Activated T-cell treated with anti-CD3 and anti-CD28 coated beads, Interleukin-2, amount 50 U/mL, for 24 hours (primary cell): ENCODE results near the gene NEURL1B.
A peak's percentile ranks its signal among the peaks of the same experiment; 100 is the strongest.

ENCODE experiments used
- DNase-seq: peaks from one replicate; pipeline ENCODE4 v3.0.0-alpha.2; 2020
- H3K27ac Mint-ChIP-seq: 2 replicates; pipeline ENCODE4 v1.8.0; 2020; ENCODE audit warnings: mild to moderate bottlenecking, mixed read lengths
- H3K27me3 Mint-ChIP-seq: 2 replicates; pipeline ENCODE4 v1.8.0; 2020; ENCODE audit warnings: mixed read lengths
- H3K36me3 Mint-ChIP-seq: 2 replicates; pipeline ENCODE4 v1.8.0; 2020; ENCODE audit warnings: low read depth, mixed read lengths
- H3K4me1 Mint-ChIP-seq: 2 replicates; pipeline ENCODE4 v1.8.0; 2020; ENCODE audit warnings: low read depth, mixed read lengths
- H3K4me3 Mint-ChIP-seq: 2 replicates; pipeline ENCODE4 v1.8.0; 2020; ENCODE audit warnings: mild to moderate bottlenecking, moderate library complexity, mixed read lengths
- H3K9me3 Mint-ChIP-seq: 2 replicates; pipeline ENCODE4 v1.8.0; 2020; ENCODE audit warnings: mixed read lengths

Gene NEURL1B

GRCh38 chr5:172694541-172694940 is 53.5 kb downstream of the NEURL1B start:
- Mint-ChIP-seq H3K27ac (no peak overlapping the region), H3K4me1 (peaks cover 19% of the 10 kb centered on the region), H3K27me3 (no peaks in the 10 kb centered on the region), H3K4me3 (no peak overlapping the region), H3K36me3 (no peaks in the 10 kb centered on the region), H3K9me3 (no peaks in the 10 kb centered on the region)
- no peak for DNase-seq

- Mint-ChIP-seq H3K9me3 (no peaks in the 10 kb centered on the region), H3K27ac (no peak overlapping the region), H3K4me3 (no peak overlapping the region), H3K36me3 (no peaks in the 10 kb centered on the region), H3K27me3 (no peaks in the 10 kb centered on the region), H3K4me1 (peaks cover 14% of the 10 kb centered on the region)
- DNase-seq = no peak
These were observed 54.4 kb downstream of the NEURL1B start for GRCh38 chr5:172695232-172696054.

DNA sequence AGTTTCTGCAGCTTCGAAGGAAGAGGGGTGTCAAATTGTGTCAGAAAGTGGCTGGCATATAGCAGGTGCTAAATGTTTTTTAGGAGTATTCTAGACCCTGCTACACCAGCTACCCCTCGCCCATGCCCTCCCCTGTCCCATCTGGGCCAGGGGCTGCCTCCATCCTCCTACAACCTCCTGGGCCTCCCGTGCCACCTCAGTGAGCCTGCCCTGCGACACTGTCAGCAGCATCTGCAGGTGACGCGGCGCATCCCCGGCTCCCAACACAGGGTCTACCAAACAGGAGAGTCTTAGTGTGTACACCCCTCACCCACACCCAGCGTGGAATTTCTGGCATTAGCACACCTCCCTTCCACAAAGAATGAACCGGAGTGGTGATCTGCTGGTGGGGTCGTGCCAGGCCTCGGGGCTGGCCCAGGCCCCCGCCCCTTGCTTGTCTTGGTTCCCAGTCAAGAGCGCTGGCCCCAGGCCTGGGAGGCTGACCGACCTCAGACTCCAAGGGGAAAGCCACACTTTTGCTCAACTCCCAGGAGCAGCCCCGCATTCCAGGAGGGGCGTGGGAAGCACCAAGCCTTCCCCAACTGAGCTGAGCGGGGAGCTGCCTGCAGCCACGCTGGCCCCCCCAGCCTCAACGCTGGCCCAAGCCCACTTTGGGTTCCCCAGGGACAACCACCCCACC is 55.2 kb downstream of the NEURL1B start:
- Mint-ChIP-seq H3K27me3 (peaks cover 7% of the 10 kb centered on the region), H3K4me1 (peaks cover 12% of the 10 kb centered on the region), H3K4me3 (no peak overlapping the region), H3K27ac (no peak overlapping the region), H3K9me3 (no peaks in the 10 kb centered on the region), H3K36me3 (no peaks in the 10 kb centered on the region)
- no peak for DNase-seq

GRCh38 chr5:172697123-172698121 is 56.4 kb downstream of the NEURL1B start:
- Mint-ChIP-seq H3K9me3 (no peaks in the 10 kb centered on the region), H3K27me3 (peaks cover 18% of the 10 kb centered on the region), H3K27ac (peak overlapping the region; percentile 90), H3K4me1 (peaks cover 20% of the 10 kb centered on the region), H3K4me3 (peak overlapping the region; percentile 79), H3K36me3 (no peaks in the 10 kb centered on the region)
- peak; percentile 83 for DNase-seq

- Mint-ChIP-seq H3K36me3 (no peaks in the 10 kb centered on the region), H3K27ac (no peak overlapping the region), H3K27me3 (peaks cover 32% of the 10 kb centered on the region), H3K9me3 (no peaks in the 10 kb centered on the region), H3K4me1 (peaks cover 20% of the 10 kb centered on the region), H3K4me3 (no peak overlapping the region)
- DNase-seq = no peak
These were observed 58.4 kb downstream of the NEURL1B start for GRCh38 chr5:172699423-172699822.

DNA sequence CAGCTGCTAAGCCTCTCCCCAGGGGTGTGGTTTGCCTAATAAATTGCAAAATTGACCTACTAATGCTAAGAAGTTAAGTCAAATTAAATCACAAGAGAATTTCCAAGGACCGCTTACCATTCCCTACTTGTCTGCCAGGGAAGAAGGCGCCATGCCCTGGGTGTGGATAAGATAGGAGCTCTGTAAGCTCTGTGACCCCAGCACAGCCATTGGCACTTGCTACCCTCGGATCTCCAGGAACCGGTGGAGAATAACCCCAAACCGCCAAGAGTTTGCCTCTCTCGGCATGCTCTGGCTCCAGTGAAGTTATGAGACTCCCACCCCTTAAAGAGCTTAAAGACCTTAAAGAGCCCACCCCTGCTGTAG is 58.9 kb downstream of the NEURL1B start:
- no peaks in the 10 kb centered on the region for H3K9me3 Mint-ChIP-seq
- H3K4me1 Mint-ChIP-seq = peaks cover 20% of the 10 kb centered on the region
- no peak overlapping the region for H3K4me3 Mint-ChIP-seq
- H3K27me3 Mint-ChIP-seq = peaks cover 36% of the 10 kb centered on the region
- no peaks in the 10 kb centered on the region for H3K36me3 Mint-ChIP-seq
- no peak for DNase-seq
- H3K27ac Mint-ChIP-seq = no peak overlapping the region

GRCh38 chr5:172700365-172701290 is 59.6 kb downstream of the NEURL1B start:
- peaks cover 20% of the 10 kb centered on the region for H3K4me1 Mint-ChIP-seq
- H3K36me3 Mint-ChIP-seq = no peaks in the 10 kb centered on the region
- no peak overlapping the region for H3K27ac Mint-ChIP-seq
- DNase-seq = no peak
- no peaks in the 10 kb centered on the region for H3K9me3 Mint-ChIP-seq
- peaks cover 36% of the 10 kb centered on the region for H3K27me3 Mint-ChIP-seq
- H3K4me3 Mint-ChIP-seq = no peak overlapping the region

- Mint-ChIP-seq H3K27ac (no peak overlapping the region), H3K9me3 (no peaks in the 10 kb centered on the region), H3K4me3 (no peak overlapping the region), H3K36me3 (no peaks in the 10 kb centered on the region), H3K4me1 (peaks cover 20% of the 10 kb centered on the region), H3K27me3 (peaks cover 40% of the 10 kb centered on the region)
- no peak for DNase-seq
These were observed 60.2 kb downstream of the NEURL1B start for GRCh38 chr5:172701291-172701656.

- Mint-ChIP-seq H3K27ac (no peak overlapping the region), H3K4me3 (no peak overlapping the region), H3K36me3 (no peaks in the 10 kb centered on the region), H3K4me1 (peaks cover 7% of the 10 kb centered on the region), H3K9me3 (no peaks in the 10 kb centered on the region), H3K27me3 (peaks cover 57% of the 10 kb centered on the region)
- DNase-seq = no peak
These were observed 62.9 kb downstream of the NEURL1B start for GRCh38 chr5:172703952-172704351.

- H3K36me3 Mint-ChIP-seq = no peaks in the 10 kb centered on the region
- H3K27ac Mint-ChIP-seq = no peak overlapping the region
- H3K27me3 Mint-ChIP-seq = peaks cover 57% of the 10 kb centered on the region
- no peak overlapping the region for H3K4me3 Mint-ChIP-seq
- no peaks in the 10 kb centered on the region for H3K9me3 Mint-ChIP-seq
- no peak for DNase-seq
- H3K4me1 Mint-ChIP-seq = peaks cover 7% of the 10 kb centered on the region
These were observed 64.6 kb downstream of the NEURL1B start for GRCh38 chr5:172705576-172706084.

- H3K4me3 Mint-ChIP-seq = no peak overlapping the region
- no peak for DNase-seq
- H3K9me3 Mint-ChIP-seq = no peaks in the 10 kb centered on the region
- no peaks in the 10 kb centered on the region for H3K36me3 Mint-ChIP-seq
- no peak overlapping the region for H3K27ac Mint-ChIP-seq
- peaks cover 3% of the 10 kb centered on the region for H3K4me1 Mint-ChIP-seq
- peaks cover 50% of the 10 kb centered on the region for H3K27me3 Mint-ChIP-seq
These were observed 65.7 kb downstream of the NEURL1B start for GRCh38 chr5:172706796-172707195.

DNA sequence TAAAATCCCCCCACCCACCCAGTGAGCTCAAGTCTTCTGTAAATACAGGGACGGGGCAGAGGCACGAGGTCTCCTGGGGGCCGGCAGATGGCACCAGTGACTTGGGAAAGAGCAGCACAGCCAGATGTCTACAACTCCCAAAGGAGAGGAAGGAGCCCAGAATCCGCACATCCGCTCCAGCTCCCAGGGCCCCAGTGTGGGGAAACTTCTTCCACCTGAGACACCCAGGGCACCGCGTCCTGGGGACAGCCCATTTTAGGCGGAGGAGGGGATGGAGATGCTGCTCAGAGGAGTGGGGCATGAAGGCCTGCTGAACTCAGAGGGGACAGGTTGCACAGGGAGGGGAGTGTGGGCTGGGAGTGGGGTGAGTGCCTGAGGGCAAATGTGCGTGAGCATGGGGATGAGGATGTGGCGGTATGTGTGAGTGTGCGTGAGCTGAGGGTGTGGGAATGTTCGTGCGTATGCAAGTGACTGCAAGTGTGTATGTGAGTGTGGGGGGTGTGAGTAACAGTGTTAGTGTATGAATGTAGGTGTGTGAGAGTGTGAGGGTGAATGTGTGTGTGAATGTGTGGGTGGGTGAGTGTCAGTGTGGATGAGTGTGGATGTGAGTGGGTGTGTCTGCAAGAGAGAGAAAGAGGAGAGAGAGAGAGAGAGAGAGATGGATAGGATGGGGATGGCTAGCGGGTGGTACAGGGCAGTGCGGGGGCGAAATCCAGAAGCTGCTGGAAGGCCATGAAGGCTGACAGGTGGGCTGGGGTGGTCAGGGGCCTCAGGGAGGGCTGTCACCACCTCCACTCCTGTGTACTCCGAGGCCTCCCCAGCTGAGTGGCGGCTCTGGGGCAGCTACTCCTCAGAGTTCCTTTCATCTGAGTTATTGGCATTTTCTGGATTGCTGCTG is 66.5 kb downstream of the NEURL1B start:
- Mint-ChIP-seq H3K27ac (no peak overlapping the region), H3K9me3 (no peaks in the 10 kb centered on the region), H3K4me1 (no peaks in the 10 kb centered on the region), H3K36me3 (no peaks in the 10 kb centered on the region), H3K27me3 (peaks cover 46% of the 10 kb centered on the region), H3K4me3 (no peak overlapping the region)
- DNase-seq = no peak

GRCh38 chr5:172708183-172708505 is 67.1 kb downstream of the NEURL1B start:
- H3K9me3 Mint-ChIP-seq = no peaks in the 10 kb centered on the region
- no peak overlapping the region for H3K4me3 Mint-ChIP-seq
- no peak overlapping the region for H3K27ac Mint-ChIP-seq
- H3K36me3 Mint-ChIP-seq = no peaks in the 10 kb centered on the region
- no peaks in the 10 kb centered on the region for H3K4me1 Mint-ChIP-seq
- peaks cover 44% of the 10 kb centered on the region for H3K27me3 Mint-ChIP-seq
- DNase-seq = no peak
